HAP-1 (cell line): ENCODE results near the gene DNAJC3.
A peak's percentile ranks its signal among the peaks of the same experiment; 100 is the strongest.
"Not testable (repeated sequence)": the region's sequence is repeated elsewhere in the genome, so short reads cannot be mapped to it uniquely, and the experiment has no call there.

Experiments used
- DNase-seq, 2 experiments: peaks; one replicate each; pipeline ENCODE4 v3.0.0-alpha.2; 2016 to 2020; ENCODE audit warnings: low spot score in 2 of 2
- H3K27me3 ChIP-seq: fragments of 250-450 bp; sonication (Bioruptor Pico); 2 replicates; pipeline ENCODE4 v1.5.1; 2020; ENCODE audit warnings: low read depth, mild to moderate bottlenecking, moderate library complexity
- H3K36me3 ChIP-seq: fragments of 250-450 bp; sonication (Bioruptor Pico); replicated peaks from 2 replicates; pipeline ENCODE4 v1.5.1; 2020; ENCODE audit warnings: mild to moderate bottlenecking
- H3K4me1 ChIP-seq: fragments of 250-450 bp; sonication (Bioruptor Pico); 2 replicates; pipeline ENCODE4 v1.5.1; 2020; ENCODE audit warnings: mild to moderate bottlenecking
- H3K4me3 ChIP-seq: fragments of 250-450 bp; sonication (Bioruptor Pico); 2 replicates; pipeline ENCODE4 v1.5.1; 2020; ENCODE audit warnings: mild to moderate bottlenecking, moderate library complexity
- H3K9me3 ChIP-seq: fragments of 250-450 bp; sonication (Bioruptor Pico); 2 replicates; pipeline ENCODE4 v1.5.1; 2020; ENCODE audit warnings: mild to moderate bottlenecking, moderate library complexity
- in situ Hi-C: fragments of 300-500 bp; cut with MboI; formaldehyde crosslinking; loops from 3 replicates; pipeline ENCODE4 v1.14.3; 2020; ENCODE audit warnings: low sequenced_read_pairs, inconsistent platforms, mixed read lengths

The DNAJC3 gene

DNA sequence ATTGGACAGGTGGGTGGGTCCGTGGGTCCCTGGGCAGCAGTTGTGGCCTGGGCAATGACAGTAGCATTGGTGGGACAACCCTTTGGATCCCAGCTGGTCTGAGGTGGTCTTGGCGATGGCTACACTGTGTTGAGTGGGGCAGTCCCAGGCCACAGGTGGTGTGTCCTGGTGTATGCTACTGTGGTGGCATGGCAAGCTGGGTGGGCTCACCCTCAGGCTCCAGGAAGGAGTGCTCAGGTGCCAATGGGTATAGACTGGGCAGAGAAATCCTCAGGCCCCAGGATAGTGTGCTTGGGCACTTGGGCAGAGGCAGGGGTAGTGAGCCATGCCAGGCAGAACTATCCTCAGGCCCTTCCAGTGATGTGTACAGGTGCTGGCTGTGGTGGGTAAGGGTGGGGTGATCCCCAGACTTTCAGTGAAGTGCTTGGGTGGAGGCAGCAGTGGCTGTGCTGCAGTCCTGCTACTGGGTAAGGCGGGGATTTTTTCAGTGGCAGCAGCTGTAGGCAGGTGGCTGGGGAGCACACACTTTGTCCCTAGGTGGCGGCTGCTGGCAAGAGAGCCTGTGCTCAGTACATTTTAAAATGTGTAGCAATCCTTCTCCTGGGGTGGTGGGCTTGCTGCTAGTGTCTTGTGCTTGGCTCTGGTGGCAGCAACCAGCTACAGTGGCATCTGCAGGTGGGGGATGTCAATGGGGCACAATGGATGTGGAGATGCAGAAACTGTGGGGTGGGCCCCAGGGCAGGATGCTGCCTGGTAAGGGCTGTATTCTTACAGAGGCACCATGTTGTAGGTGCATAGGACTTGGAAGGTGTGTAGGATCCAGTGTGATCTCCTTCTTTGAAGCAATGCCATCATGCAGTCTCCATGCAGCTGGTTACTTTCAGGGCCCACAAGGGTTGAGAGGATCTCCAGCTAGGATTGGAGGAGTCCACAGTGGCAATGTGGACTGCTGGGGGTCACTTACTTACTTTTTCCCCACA, 64.9 kb downstream of the DNAJC3 start:
- H3K4me3 ChIP-seq: no peak overlapping the region
- H3K9me3 ChIP-seq: no peaks in the 10 kb centered on the region
- peaks cover 8% of the 10 kb centered on the region for H3K4me1 ChIP-seq
- DNase-seq: no peak
- no peaks in the 10 kb centered on the region for H3K36me3 ChIP-seq
- no peaks in the 10 kb centered on the region for H3K27me3 ChIP-seq
- in situ Hi-C loops: no loop called here

DNA sequence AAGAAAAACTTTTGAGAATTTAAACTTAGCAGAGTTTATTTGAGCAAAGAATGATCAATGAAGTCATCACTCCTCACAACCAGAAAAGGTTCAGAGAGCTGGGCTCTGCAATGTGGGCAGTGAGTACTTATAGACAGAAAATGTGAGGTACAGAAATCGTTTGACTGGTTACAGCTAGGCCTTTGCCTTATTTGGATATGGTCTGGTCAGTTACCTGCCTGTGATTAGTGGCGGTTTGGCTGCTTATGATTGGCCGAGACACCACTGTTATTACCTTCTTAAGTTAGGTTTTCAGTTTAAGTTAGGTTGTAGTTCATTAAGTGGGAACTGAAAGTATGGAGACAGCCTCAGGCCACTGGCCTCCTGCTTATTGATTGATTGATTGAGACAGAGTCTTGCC, 66.3 kb downstream of the DNAJC3 start:
- no peaks in the 10 kb centered on the region for H3K9me3 ChIP-seq
- H3K27me3 ChIP-seq: no peaks in the 10 kb centered on the region
- DNase-seq: no peak
- no peak overlapping the region for H3K4me3 ChIP-seq
- in situ Hi-C loops: no loop called here
- H3K36me3 ChIP-seq: no peaks in the 10 kb centered on the region
- H3K4me1 ChIP-seq: peaks cover 8% of the 10 kb centered on the region

DNA sequence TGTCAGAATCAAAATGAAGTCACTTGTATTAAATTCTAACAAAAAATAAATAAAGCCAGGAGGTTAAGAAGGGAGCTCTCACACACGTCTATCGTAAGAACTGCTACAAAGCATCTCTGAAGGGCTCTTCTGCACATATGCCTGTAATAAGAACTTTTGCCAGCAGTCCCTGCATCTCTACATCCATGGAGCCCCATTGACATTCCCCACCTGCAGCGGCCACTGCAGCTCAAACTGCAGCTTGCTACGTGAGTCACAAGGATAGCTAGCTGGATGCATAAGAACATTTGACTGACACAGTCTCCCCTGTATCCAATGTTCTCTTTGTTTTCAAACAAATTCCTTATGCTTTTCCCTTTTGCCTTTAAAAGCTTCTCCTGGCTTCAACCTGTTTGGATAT, 68.3 kb downstream of the DNAJC3 start:
- DNase-seq: no peak
- in situ Hi-C loops: no loop called here
- H3K27me3 ChIP-seq: no peaks in the 10 kb centered on the region
- H3K4me3 ChIP-seq: no peak overlapping the region
- H3K36me3 ChIP-seq: no peaks in the 10 kb centered on the region
- peaks cover 8% of the 10 kb centered on the region for H3K4me1 ChIP-seq
- H3K9me3 ChIP-seq: no peaks in the 10 kb centered on the region

DNA sequence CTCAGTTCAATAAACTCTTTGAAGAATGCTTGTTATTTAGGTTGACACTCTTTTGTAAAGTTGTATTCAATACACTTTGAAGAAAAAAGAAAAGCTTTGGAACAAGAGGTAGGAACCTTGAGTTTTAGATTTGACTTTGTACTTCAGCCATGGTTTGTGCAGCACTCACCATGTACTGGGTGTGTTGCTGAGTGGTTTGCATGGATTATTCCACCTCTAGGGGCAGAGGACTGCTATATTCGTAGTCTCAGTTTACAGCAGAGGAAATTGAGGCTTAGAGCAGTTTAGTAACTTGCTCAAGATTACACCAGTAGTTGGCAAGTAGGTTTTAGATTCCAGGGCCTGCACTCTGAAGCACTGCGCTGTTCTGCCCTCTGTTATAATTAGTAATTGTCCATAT, 68.8 kb downstream of the DNAJC3 start:
- DNase-seq: no peak
- Histone ChIP-seq H3K36me3 (no peaks in the 10 kb centered on the region), H3K4me3 (no peak overlapping the region), H3K27me3 (no peaks in the 10 kb centered on the region), H3K4me1 (peaks cover 8% of the 10 kb centered on the region), H3K9me3 (no peaks in the 10 kb centered on the region)
- in situ Hi-C loops: no loop called here

DNA sequence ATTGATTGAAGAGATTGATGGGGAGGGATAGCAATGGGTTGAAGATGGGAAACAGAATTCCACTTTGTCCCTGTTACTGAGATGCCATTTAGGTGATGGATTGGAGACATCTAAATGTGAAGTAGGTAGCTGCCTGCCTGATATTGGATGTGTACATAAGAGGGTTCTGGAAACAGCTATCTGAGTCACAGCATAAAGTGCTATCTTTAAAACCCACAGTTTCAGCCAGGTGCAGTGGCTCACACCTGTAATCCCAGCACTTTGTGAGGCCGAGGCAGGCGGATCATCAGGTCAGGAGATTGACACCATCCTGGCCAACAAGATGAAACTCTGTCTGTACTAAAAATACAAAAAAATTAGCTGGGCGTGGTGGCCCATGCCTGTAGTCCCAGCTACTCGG, 72.6 kb downstream of the DNAJC3 start:
- Histone ChIP-seq H3K9me3 (no peaks in the 10 kb centered on the region), H3K36me3 (no peaks in the 10 kb centered on the region), H3K4me3 (no peak overlapping the region), H3K4me1 (no peaks in the 10 kb centered on the region), H3K27me3 (no peaks in the 10 kb centered on the region)
- in situ Hi-C loops: no loop called here
- DNase-seq: no peak

DNA sequence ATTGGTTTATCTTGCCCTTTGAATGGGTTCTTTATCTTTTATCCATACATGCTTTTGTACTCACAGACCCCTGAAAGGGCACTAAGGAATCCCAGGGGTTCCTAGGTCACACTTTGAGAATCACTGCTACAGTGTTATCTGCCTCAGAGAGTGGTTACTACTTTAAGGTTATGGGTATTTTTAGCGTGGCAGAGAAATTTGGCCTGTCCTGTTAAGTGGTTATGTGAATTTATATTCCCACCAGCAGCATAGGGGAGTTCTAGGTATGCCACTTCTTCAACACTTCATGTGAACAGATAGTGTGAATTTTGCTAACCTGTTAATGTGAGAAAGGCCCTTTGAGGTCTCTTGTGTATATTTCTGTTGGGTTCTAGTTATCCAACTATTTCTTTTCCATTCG, 75.7 kb downstream of the DNAJC3 start:
- no peak for DNase-seq
- H3K4me1 ChIP-seq: no peaks in the 10 kb centered on the region
- H3K27me3 ChIP-seq: no peaks in the 10 kb centered on the region
- no peaks in the 10 kb centered on the region for H3K9me3 ChIP-seq
- no peak overlapping the region for H3K4me3 ChIP-seq
- no peaks in the 10 kb centered on the region for H3K36me3 ChIP-seq
- in situ Hi-C loops: no loop called here

DNA sequence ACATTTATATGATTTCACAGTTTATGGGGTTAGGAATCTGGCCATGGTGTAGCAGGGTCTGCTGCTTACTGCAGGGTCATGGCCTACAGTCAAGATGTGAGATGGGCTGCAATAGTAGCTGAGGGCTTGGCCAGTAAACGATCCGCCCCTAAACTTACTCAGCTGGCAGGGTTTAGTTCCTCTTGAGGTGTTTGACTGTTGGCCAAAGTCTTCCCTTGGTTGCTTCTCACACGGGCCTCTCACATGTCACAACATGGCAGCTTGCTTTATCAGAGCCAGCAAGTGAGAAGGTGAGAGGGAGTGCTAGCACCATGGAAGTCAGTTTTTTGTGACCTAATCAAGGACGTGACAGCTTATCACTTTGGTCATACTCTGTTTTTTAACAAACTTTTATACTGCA, 77.1 kb downstream of the DNAJC3 start:
- Histone ChIP-seq H3K4me3 (no peak overlapping the region), H3K27me3 (no peaks in the 10 kb centered on the region), H3K9me3 (no peaks in the 10 kb centered on the region), H3K4me1 (no peaks in the 10 kb centered on the region), H3K36me3 (no peaks in the 10 kb centered on the region)
- in situ Hi-C loops: no loop called here
- no peak for DNase-seq

DNA sequence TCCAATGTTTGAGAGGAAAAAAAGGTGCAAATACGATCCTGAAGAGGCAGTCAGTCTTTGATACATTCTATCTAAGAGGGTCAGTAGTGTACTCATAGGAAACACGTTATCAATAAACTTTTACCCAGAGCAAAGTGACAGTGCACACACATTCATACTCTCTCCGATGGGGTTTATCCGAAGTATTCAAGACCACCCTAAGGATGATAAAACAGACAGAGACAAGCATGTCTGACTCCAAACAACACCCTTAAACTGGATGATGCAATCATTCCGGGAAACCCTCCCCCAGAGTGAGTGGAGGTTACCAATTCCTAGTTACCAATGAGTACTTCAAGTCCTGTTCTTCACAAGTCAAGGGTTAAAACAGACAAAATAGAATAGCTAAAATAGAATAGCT, 79.1 kb downstream of the DNAJC3 start:
- H3K4me1 ChIP-seq: no peaks in the 10 kb centered on the region
- H3K36me3 ChIP-seq: no peaks in the 10 kb centered on the region
- no peak for DNase-seq
- no peaks in the 10 kb centered on the region for H3K27me3 ChIP-seq
- no peak overlapping the region for H3K4me3 ChIP-seq
- in situ Hi-C loops: no loop called here
- no peaks in the 10 kb centered on the region for H3K9me3 ChIP-seq

DNA sequence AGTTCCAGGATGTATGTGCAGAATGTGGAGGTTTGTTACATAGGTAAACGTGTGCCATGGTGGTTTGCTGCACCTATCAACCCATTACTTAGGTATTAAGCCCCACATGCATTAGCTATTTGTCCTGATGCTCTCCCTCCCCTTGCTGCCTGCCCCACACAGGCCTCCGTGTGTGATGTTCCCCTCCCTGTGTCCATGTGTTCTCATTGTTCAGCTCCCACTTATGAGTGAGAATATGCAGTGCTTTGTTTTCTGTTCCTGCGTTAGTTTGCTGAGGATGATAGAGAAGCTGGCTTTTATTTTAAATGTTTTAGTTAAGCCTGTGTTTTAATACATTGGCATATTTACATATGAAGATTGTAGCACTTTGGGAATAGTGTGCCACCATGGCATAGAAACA, 85.7 kb downstream of the DNAJC3 start:
- H3K4me1 ChIP-seq, H3K36me3 ChIP-seq, H3K9me3 ChIP-seq, in situ Hi-C loops, H3K4me3 ChIP-seq, H3K27me3 ChIP-seq: not testable (repeated sequence)
- DNase-seq: peak; percentile 23

DNA sequence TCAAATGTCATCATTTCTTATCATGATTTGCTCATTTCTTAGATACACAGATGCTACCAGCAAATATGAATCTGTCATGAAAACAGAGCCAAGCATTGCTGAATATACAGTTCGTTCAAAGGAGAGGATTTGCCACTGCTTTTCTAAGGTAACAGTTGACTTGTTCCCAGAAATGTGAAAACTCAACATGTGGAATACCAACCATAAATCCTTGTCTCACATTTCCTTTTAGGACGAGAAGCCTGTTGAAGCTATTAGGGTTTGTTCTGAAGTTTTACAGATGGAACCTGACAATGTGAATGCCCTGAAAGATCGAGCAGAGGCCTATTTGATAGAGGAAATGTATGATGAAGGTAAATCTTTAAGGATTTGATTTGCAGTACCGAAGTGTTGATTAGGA, 86.7 kb downstream of the DNAJC3 start:
- in situ Hi-C loops: no loop called here
- Histone ChIP-seq H3K4me1 (peaks cover 7% of the 10 kb centered on the region), H3K36me3 (peaks cover 5% of the 10 kb centered on the region), H3K27me3 (no peaks in the 10 kb centered on the region), H3K9me3 (no peaks in the 10 kb centered on the region), H3K4me3 (no peak overlapping the region)
- DNase-seq: no peak

DNA sequence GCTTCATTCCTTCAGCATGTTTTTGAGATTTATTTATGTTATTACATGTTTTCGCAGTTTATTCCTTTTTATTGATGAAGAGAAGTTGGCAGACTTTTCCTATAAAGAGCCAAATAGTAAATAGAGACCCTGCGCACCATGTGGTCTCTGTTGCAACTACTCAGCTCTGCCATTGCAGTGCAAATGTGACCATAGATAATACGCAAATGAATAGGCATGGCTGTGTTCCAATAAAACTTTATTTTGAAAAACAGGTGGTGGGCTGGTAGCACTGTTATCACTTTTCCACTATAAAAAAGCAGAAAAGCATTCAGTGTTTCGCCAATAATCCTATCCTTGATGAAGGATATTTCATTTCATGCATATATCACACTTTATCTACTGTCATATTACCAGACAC, 95.0 kb downstream of the DNAJC3 start:
- DNase-seq: no peak
- in situ Hi-C loops: no loop called here
- H3K4me1 ChIP-seq: no peaks in the 10 kb centered on the region
- no peaks in the 10 kb centered on the region for H3K36me3 ChIP-seq
- no peaks in the 10 kb centered on the region for H3K27me3 ChIP-seq
- H3K9me3 ChIP-seq: no peaks in the 10 kb centered on the region
- no peak overlapping the region for H3K4me3 ChIP-seq

DNA sequence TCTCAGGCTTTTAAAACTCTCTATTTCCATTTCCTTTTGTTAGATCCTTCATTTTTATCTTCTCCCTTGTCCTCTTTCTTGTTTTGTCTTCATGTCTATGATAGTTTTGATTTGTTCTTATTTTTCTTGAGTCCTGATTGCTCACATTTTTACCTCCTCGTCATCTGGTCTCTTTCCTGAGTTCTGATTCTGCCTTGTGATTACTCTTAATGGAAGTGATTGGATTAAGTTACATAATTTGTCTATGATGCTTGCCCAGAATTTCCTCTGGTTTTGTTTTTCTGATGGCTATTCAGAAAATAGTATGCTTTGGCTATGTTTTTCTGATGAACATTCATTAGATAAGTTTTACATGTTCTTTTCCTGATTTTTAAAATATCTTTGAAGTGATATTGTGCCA, 102.6 kb downstream of the DNAJC3 start:
- no peak for DNase-seq
- Histone ChIP-seq H3K27me3 (no peaks in the 10 kb centered on the region), H3K36me3 (no peaks in the 10 kb centered on the region), H3K9me3 (no peaks in the 10 kb centered on the region), H3K4me3 (no peak overlapping the region), H3K4me1 (no peaks in the 10 kb centered on the region)
- in situ Hi-C loops: no loop called here

DNA sequence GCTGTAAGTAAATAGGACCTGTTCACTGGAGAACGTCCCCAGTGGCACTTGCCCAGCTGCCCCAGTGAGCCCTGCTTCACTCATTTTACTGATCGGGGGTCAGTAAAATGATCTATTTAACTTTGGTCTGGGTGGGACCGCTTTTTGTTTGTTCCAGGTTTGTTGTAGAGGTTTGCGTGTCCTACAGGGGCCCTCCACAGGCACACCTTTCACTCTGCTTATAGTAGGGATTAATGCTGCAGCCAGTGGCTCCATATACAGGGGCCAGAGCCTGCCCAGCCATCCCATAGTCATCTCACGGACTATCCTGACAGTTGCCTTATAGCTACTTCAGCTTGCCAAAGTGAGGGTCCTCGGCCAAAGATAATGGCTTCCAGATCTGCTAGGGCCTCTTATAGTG, 104.1 kb downstream of the DNAJC3 start:
- in situ Hi-C loops: no loop called here
- no peaks in the 10 kb centered on the region for H3K9me3 ChIP-seq
- no peaks in the 10 kb centered on the region; the same call in 1 of the 2 replicates for H3K4me1 ChIP-seq
- no peaks in the 10 kb centered on the region for H3K36me3 ChIP-seq
- H3K4me3 ChIP-seq: no peak overlapping the region
- DNase-seq: no peak
- no peaks in the 10 kb centered on the region for H3K27me3 ChIP-seq

DNA sequence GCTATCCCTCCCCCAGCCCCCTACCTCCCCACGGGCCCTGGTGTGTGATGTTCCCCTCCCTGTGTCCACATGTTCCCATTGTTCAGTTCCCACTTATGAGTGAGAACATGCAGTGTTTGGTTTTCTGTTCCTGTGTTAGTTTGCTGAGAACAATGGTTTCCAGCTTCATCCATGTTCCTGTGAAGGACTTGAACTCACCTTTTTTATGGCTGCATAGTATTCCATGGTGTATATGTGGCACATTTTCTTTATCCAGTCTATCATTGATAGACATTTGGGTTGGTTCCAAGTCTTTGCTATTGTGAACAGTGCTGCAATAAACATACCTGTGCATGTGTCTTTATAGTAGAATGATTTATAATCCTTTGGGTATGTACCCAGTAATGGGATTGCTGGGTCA, 105.0 kb downstream of the DNAJC3 start:
- in situ Hi-C loops, H3K36me3 ChIP-seq: not testable (repeated sequence)

DNA sequence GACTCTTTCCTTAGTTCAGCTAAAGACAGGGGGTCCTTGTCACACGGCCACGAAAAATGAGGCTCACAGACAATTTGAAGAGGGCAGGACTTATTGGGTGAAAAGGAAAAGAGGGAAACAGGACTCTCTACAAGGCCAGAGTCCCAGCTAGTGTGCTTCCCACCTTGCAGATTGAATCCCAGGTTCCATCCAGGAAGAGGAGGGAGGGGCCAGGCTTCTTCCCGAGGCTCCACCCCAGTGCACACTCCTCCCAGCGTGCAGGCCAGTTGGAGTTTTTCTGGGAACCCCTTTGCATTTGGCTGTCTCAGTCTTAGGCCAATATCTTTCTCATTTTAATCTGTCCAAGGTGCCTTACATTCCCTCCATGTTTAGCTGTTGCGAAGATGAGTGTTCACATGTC, 106.8 kb downstream of the DNAJC3 start:
- Histone ChIP-seq H3K36me3 (peaks cover 6% of the 10 kb centered on the region), H3K4me1 (no peaks in the 10 kb centered on the region; the same call in 1 of the 2 replicates), H3K27me3 (no peaks in the 10 kb centered on the region), H3K9me3 (no peaks in the 10 kb centered on the region), H3K4me3 (no peak overlapping the region)
- no peak for DNase-seq
- in situ Hi-C loops: no loop called here

More for the DNA sequence above, 105.0 kb downstream of the DNAJC3 start:
- DNase-seq, H3K4me3 ChIP-seq, H3K27me3 ChIP-seq, H3K9me3 ChIP-seq, H3K4me1 ChIP-seq: not testable (repeated sequence)
